Loucy (cell line): ENCODE results near the gene SEC22C.

Experiments used
- H2AFZ ChIP-seq: fragments of 200-600 bp; sonication (generic); 2 replicates; pipeline ENCODE4 v1.6.0; 2016; ENCODE audit warnings: antibody characterized with exemption, mild to moderate bottlenecking, low read length, moderate library complexity
- H3F3A ChIP-seq: fragments of 200-600 bp; 2 replicates; pipeline ENCODE4 v1.6.0; 2016; ENCODE audit warnings: antibody characterized with exemption, low read depth, mild to moderate bottlenecking
- H3K27me3 ChIP-seq: fragments of 200-600 bp; sonication (generic); 2 replicates; pipeline ENCODE4 v1.6.1; 2014; ENCODE audit warnings: low read length, mild to moderate bottlenecking; ENCODE audit not compliant: insufficient read depth, poor library complexity, severe bottlenecking
- H3K36me3 ChIP-seq: fragments of 200-600 bp; sonication (generic); 2 replicates; pipeline ENCODE4 v1.6.1; 2016; ENCODE audit warnings: low read length; ENCODE audit not compliant: insufficient read depth
- H3K4me1 ChIP-seq: fragments of 200-600 bp; sonication (generic); 2 replicates; pipeline ENCODE4 v1.5.1; 2014; ENCODE audit warnings: low read length, mild to moderate bottlenecking; ENCODE audit not compliant: insufficient read depth, poor library complexity, severe bottlenecking
- H3K4me2 ChIP-seq: fragments of 200-600 bp; sonication (generic); 2 replicates; pipeline ENCODE4 v1.6.0; 2014; ENCODE audit warnings: antibody characterized with exemption, low read length, low read depth, mild to moderate bottlenecking; ENCODE audit not compliant: poor library complexity, severe bottlenecking
- H3K4me3 ChIP-seq: fragments of 200-600 bp; sonication (generic); 2 replicates; pipeline ENCODE4 v1.5.1; 2014; ENCODE audit warnings: low read length, mild to moderate bottlenecking, mixed read lengths; ENCODE audit not compliant: poor library complexity, severe bottlenecking
- H3K79me2 ChIP-seq: fragments of 200-600 bp; sonication (generic); 2 replicates; pipeline ENCODE4 v1.6.1; 2014; ENCODE audit warnings: low read length; ENCODE audit not compliant: insufficient read depth
- H3K9ac ChIP-seq: fragments of 200-600 bp; sonication (generic); 2 replicates; pipeline ENCODE4 v1.6.0; 2014; ENCODE audit warnings: mild to moderate bottlenecking, low read depth, low read length, moderate library complexity; ENCODE audit not compliant: poor library complexity, severe bottlenecking
- H3K9me2 ChIP-seq: fragments of 200-600 bp; sonication (generic); replicated peaks from 2 replicates; pipeline ENCODE4 v1.6.1; 2016; ENCODE audit warnings: low read depth, low read length, mixed read lengths
- H3K9me3 ChIP-seq: fragments of 200-600 bp; sonication (generic); 2 replicates; pipeline ENCODE4 v1.6.1; 2014; ENCODE audit warnings: mild to moderate bottlenecking, antibody characterized with exemption, low read length, low read depth; ENCODE audit not compliant: insufficient read depth
- H4K20me1 ChIP-seq: fragments of 200-600 bp; sonication (generic); 2 replicates; pipeline ENCODE4 v1.6.0; 2014; ENCODE audit warnings: antibody characterized with exemption, low read length, mild to moderate bottlenecking; ENCODE audit not compliant: insufficient read depth, poor library complexity, severe bottlenecking
- CTCF ChIP-seq: fragments of 200-600 bp; sonication (generic); conservative IDR thresholded peaks from 2 replicates; pipeline ENCODE4 v1.5.1; 2014; ENCODE audit warnings: mild to moderate bottlenecking, antibody characterized with exemption, low read length
- EZH2phosphoT487 ChIP-seq: fragments of 200-600 bp; IDR thresholded peaks from 2 replicates; pipeline ENCODE4 v1.6.1; 2018; ENCODE audit warnings: antibody characterized with exemption, mild to moderate bottlenecking, moderate library complexity, borderline replicate concordance

The SEC22C gene

DNA sequence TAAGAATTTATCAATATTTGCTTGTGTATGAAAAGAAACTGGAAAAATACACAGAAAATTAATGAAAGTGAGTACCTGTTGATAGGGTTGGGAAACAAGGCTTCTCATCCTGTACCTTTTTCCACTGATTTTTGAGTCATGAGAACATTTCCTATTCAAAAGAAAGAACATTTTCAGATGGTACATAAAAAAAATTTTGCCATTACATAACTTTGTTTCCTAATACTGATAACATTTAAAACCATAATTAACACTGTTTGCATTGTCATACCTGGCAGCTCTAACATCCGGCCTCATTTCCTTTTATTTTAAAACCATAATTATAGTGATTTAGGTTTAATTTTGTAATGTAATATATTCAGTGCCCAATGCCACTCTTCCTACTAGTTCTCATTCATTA is 30.4 kb upstream of the SEC22C start:
- Histone ChIP-seq H3K4me2 (no peak overlapping the region), H3K9me3 (no peaks in the 10 kb centered on the region), H2AFZ (no peak overlapping the region), H3K27me3 (no peaks in the 10 kb centered on the region), H3K4me3 (no peak overlapping the region), H3K79me2 (peaks cover 98% of the 10 kb centered on the region), H4K20me1 (peaks cover 92% of the 10 kb centered on the region), H3K9ac (no peak overlapping the region), H3F3A (no peaks in the 10 kb centered on the region), H3K36me3 (peaks cover 7% of the 10 kb centered on the region; the same call in 1 of the 2 replicates), H3K9me2 (no peaks in the 10 kb centered on the region), H3K4me1 (peaks cover 31% of the 10 kb centered on the region)
- no peak for TF ChIP-seq CTCF
- no peak for TF ChIP-seq EZH2phosphoT487

DNA sequence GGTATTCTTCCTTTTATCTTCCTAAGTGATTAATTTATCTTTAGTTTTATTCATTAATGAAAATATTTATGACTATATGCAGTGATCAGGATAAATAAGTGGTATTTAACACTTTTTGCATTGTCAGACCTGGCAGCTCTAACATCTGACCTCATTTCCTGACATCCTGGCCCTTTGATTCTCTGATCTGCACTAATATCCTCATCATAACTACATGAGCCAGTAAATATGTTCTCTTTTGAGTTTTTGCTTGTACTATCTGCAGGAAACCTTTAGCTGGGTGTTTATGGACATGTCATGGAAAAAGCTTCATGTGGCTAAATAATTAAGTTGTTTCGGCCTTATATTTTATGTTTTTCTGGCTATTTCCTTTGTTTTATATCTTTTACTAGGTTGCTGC is 29.2 kb upstream of the SEC22C start:
- peaks cover 38% of the 10 kb centered on the region for H3K4me1 ChIP-seq
- peaks cover 7% of the 10 kb centered on the region; the same call in 1 of the 2 replicates for H3K36me3 ChIP-seq
- no peaks in the 10 kb centered on the region for H3K9me2 ChIP-seq
- H3K27me3 ChIP-seq: no peaks in the 10 kb centered on the region
- H2AFZ ChIP-seq: no peak overlapping the region
- peaks cover 98% of the 10 kb centered on the region for H3K79me2 ChIP-seq
- TF ChIP-seq EZH2phosphoT487 (no peak), CTCF (no peak)
- no peaks in the 10 kb centered on the region for H3F3A ChIP-seq
- H3K4me3 ChIP-seq: peak overlapping the region; percentile 33
- no peak overlapping the region for H3K9ac ChIP-seq
- peaks cover 91% of the 10 kb centered on the region for H4K20me1 ChIP-seq
- H3K4me2 ChIP-seq: peak overlapping the region; percentile 52
- H3K9me3 ChIP-seq: no peaks in the 10 kb centered on the region

DNA sequence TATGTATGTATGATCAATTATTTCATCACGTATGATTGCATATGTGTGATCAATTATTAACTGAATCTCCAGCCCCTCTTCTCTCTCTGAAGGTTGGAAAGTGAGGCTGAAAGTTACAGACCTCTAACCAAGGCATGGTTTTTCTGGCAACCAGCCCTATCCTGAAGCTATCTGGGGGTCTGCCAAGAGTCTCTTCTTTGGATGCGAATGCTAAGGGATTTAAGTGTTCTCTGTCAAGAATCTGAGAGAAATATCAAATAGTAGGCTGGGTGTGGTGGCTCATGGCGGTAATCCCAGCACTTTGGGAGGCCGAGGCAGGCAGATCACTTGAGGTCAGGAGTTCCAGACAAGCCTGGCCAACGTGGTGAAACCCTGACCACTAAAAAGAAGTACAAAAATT is 26.8 kb upstream of the SEC22C start:
- no peaks in the 10 kb centered on the region for H3F3A ChIP-seq

More for the DNA sequence above, 26.8 kb upstream of the SEC22C start:
- Histone ChIP-seq H3K9ac (no peak overlapping the region), H4K20me1 (peaks cover 85% of the 10 kb centered on the region), H3K9me3 (no peaks in the 10 kb centered on the region), H3K79me2 (peaks cover 98% of the 10 kb centered on the region), H3K27me3 (no peaks in the 10 kb centered on the region), H3K4me2 (peak overlapping the region; percentile 18), H3K4me1 (peaks cover 43% of the 10 kb centered on the region), H2AFZ (no peak overlapping the region), H3K9me2 (no peaks in the 10 kb centered on the region), H3K36me3 (peaks cover 7% of the 10 kb centered on the region; the same call in 1 of the 2 replicates), H3K4me3 (no peak overlapping the region)
- TF ChIP-seq EZH2phosphoT487: no peak
- TF ChIP-seq CTCF: no peak
